K562 (cell line): Measurements from ENCODE around the gene USP5. TPM values are rescaled to one million over a fixed set of nuclear protein-coding genes. Genes with fewer than 3 reads are reported as not detected.

Source experiments
- ATF1 ChIP-seq, 2 experiments: fragments of 450-650 bp in 1 of 2; IDR thresholded peaks; 2 replicates each; pipeline ENCODE4 v1.6.1; 2016; ENCODE audit warnings: missing compliant biosample characterization in 1 of 2, missing genetic modification characterization in 1 of 2
- BHLHE40 ChIP-seq: IDR thresholded peaks from 2 replicates; pipeline ENCODE4 v1.6.1; 2011; ENCODE audit warnings: low read length, improper control_type of control experiment
- CBX1 ChIP-seq: sonication (generic); IDR thresholded peaks from 2 replicates; pipeline ENCODE4 v1.6.1; 2016; ENCODE audit warnings: antibody characterized with exemption, low read depth, mild to moderate bottlenecking
- CCNT2 ChIP-seq: IDR thresholded peaks from 2 replicates; pipeline ENCODE4 v1.6.1; 2011; ENCODE audit warnings: borderline replicate concordance, low read depth, mild to moderate bottlenecking, moderate library complexity, mixed read lengths, low read length; ENCODE audit not compliant: insufficient read length; ENCODE audit errors: extremely low read depth
- CTCF ChIP-seq, 3 experiments: IDR thresholded peaks in 2 of 3; conservative IDR thresholded peaks in 1 of 3; 2 replicates each; pipeline ENCODE4 v1.5.1; 2011 to 2012; ENCODE audit warnings: low read length in 3 of 3, mild to moderate bottlenecking in 3 of 3, control low read depth in 2 of 3, improper control_type of control experiment in 1 of 3, inconsistent platforms in 1 of 3, low read depth in 1 of 3, mixed read lengths in 1 of 3, moderate library complexity in 1 of 3; ENCODE audit not compliant: insufficient read depth in 2 of 3
- FOXM1 ChIP-seq, 2 experiments: fragments of 450-650 bp in 1 of 2; sonication (generic) in 1 of 2; formaldehyde crosslinking in 1 of 2; IDR thresholded peaks; 2 replicates each; pipeline versions ENCODE4 v1.6.1 to v1.9.0; 2017 to 2022; ENCODE audit warnings: low read depth in 2 of 2, mild to moderate bottlenecking in 2 of 2, missing genetic modification reagents in 1 of 2, moderate library complexity in 1 of 2
- GABPB1 ChIP-seq: sonication (generic); formaldehyde crosslinking; IDR thresholded peaks from 2 replicates; pipeline ENCODE4 v1.8.0; 2022; ENCODE audit warnings: mild to moderate bottlenecking, missing genetic modification reagents
- MAZ ChIP-seq, 2 experiments: fragments of 450-650 bp in 1 of 2; sonication (generic) in 1 of 2; formaldehyde crosslinking; IDR thresholded peaks in 1 of 2; conservative IDR thresholded peaks in 1 of 2; 2 replicates each; pipeline versions ENCODE4 v1.4.0 to v1.5.0; 2020; ENCODE audit warnings: mild to moderate bottlenecking in 1 of 2, missing genetic modification reagents in 1 of 2
- PML ChIP-seq: IDR thresholded peaks from 2 replicates; pipeline ENCODE4 v1.6.1; 2012; ENCODE audit warnings: low read length, inconsistent platforms
- RAD51 ChIP-seq: fragments of 450-650 bp; IDR thresholded peaks from 2 replicates; pipeline ENCODE4 v1.7.1; 2016; ENCODE audit warnings: low read depth, mild to moderate bottlenecking, borderline replicate concordance
- RERE ChIP-seq: sonication (generic); formaldehyde crosslinking; IDR thresholded peaks from 2 replicates; pipeline ENCODE4 v1.8.0; 2023; ENCODE audit warnings: missing genetic modification reagents, mild to moderate bottlenecking, borderline replicate concordance
- SMAD2 ChIP-seq: fragments of 150-350 bp; IDR thresholded peaks from 2 replicates; pipeline ENCODE4 v1.6.1; 2014; ENCODE audit warnings: low read depth, mild to moderate bottlenecking, low read length
- SMAD4 ChIP-seq: fragments of 250-450 bp; sonication (Bioruptor Pico); conservative IDR thresholded peaks from 2 replicates; pipeline ENCODE4 v1.8.0; 2021; ENCODE audit warnings: inconsistent platforms, mild to moderate bottlenecking, moderate library complexity
- SP1 ChIP-seq: sonication (generic); formaldehyde crosslinking; IDR thresholded peaks from 2 replicates; pipeline ENCODE4 v1.8.1; 2022; ENCODE audit warnings: mild to moderate bottlenecking, missing genetic modification reagents
- SPI1 ChIP-seq: IDR thresholded peaks from 2 replicates; pipeline ENCODE4 v1.6.1; 2011; ENCODE audit warnings: low read depth, low read length, control low read depth, borderline replicate concordance
- TAF9B ChIP-seq: fragments of 450-650 bp; IDR thresholded peaks from 2 replicates; pipeline ENCODE4 v1.6.1; 2018; ENCODE audit warnings: mild to moderate bottlenecking; ENCODE audit not compliant: partially characterized antibody
- XRCC5 ChIP-seq: fragments of 200-400 bp; formaldehyde crosslinking; IDR thresholded peaks from 2 replicates; pipeline ENCODE4 v1.6.1; 2017; ENCODE audit warnings: low read depth, mild to moderate bottlenecking, low read length
- ZNF124 ChIP-seq: sonication (generic); formaldehyde crosslinking; IDR thresholded peaks from 2 replicates; pipeline ENCODE4 v1.8.1; 2022; ENCODE audit warnings: missing genetic modification reagents
- ZNF764 ChIP-seq: fragments of 250-450 bp; sonication (Bioruptor Pico); IDR thresholded peaks from 2 replicates; pipeline ENCODE4 v1.4.0; 2020; ENCODE audit warnings: low read depth, mild to moderate bottlenecking, moderate library complexity
- polyA plus RNA-seq, 8 experiments: library from polyadenylated mRNA; depleted of rRNA in 4 of 8; stranded (reverse) in 5 of 8; unstranded in 3 of 8; fragments of >200 nt; fragmentation: Nextera tagmentation in 2 of 8; fragmentation: Illumina TruSeq in 1 of 8; extraction: Ambion mirVana in 2 of 8; extraction: Trizol in 1 of 8; gene quantifications; 2 replicates each; pipeline versions ENCODE4 v1.2.1 to v1.2.3, GENCODE V29; 2011 to 2014; ENCODE audit warnings: inconsistent platforms in 1 of 8, missing spikeins in 1 of 8
- total RNA-seq, 7 experiments: library from RNA; depleted of rRNA in 6 of 7; stranded (reverse); fragments of >200 nt in 6 of 7; fragmentation: Illumina TruSeq in 2 of 7; extraction: Trizol in 2 of 7; gene quantifications; 2 replicates each; pipeline versions ENCODE4 v1.2.1 to v1.2.3, GENCODE V29; 2011 to 2021; ENCODE audit warnings: low replicate concordance in 1 of 7

The USP5 gene
- total and polyA plus RNA-seq, 9 of the 15 experiments (the other 6 are each of a cell fraction or from before 2014, with no cell fraction given) = 1.4 to 107 (median 48.6) TPM

GRCh38 chr12:6872073-6873048 is 20.4 kb downstream of the USP5 start (continued):
- no peak for TF ChIP-seq ATF1 (CRISPR knock-in tag; IDR thresholded peaks at IDR 0.05)
- peak; percentile 34; the same call in 1 of the 2 replicates for TF ChIP-seq ATF1 (tag; IDR thresholded peaks at IDR 0.05)
- peak; percentile 94 for TF ChIP-seq SP1 (CRISPR knock-in tag)
- TF ChIP-seq GABPB1 (CRISPR knock-in tag) = peak; percentile 41; the same call in 1 of the 2 replicates
- TF ChIP-seq TAF9B = no peak
- TF ChIP-seq CCNT2 = peak; percentile 34
- no peak for TF ChIP-seq RAD51
- no peak for TF ChIP-seq SMAD2
- no peak for TF ChIP-seq ZNF124
- no peak for TF ChIP-seq SMAD4 (CRISPR knock-in tag)
- TF ChIP-seq SPI1 = no peak
- peak; percentile 91 for TF ChIP-seq XRCC5
- TF ChIP-seq BHLHE40 = peak; percentile 51; the same call in 1 of the 2 replicates
- TF ChIP-seq CTCF (IDR thresholded peaks at IDR 0.05 in 2 of 3, conservative IDR thresholded peaks at IDR 0.05 in 1 of 3; ENCODE audit: insufficient read depth in 2 of 3, low read depth in 1 of 3, low read length in 3 of 3) = peak; percentile 81 to 87 (median 86)
- TF ChIP-seq MAZ (CRISPR knock-in tag; conservative IDR thresholded peaks at IDR 0.05 in 1 of 2, IDR thresholded peaks at IDR 0.05 in 1 of 2) = peak; percentile 60 to 83; a peak in 3 of 4 replicates
- TF ChIP-seq RERE (CRISPR knock-in tag) = no peak
- no peak for TF ChIP-seq PML
- no peak for TF ChIP-seq FOXM1 (IDR thresholded peaks at IDR 0.05; ENCODE audit: low read depth)
- no peak for TF ChIP-seq FOXM1 (CRISPR knock-in tag; IDR thresholded peaks at IDR 0.05; ENCODE audit: low read depth)
- no peak for TF ChIP-seq ZNF764 (CRISPR knock-in tag)
- peak; percentile 28; the same call in 1 of the 2 replicates for TF ChIP-seq CBX1
